ENCODE measurements around the gene ARMC6.

GRCh38 chr19:19056636-19057275 lies 23.4 kb downstream of the ARMC6 start:
- no peak for TF ChIP-seq CTCF (conservative IDR thresholded peaks at IDR 0.05)
- TF ChIP-seq ZFX (IDR thresholded peaks at IDR 0.05): no peak

Data from C4-2B (cell line).